GM21526 (cell line): ENCODE measurements around the gene ZBTB7B.

Source experiments
- ATAC-seq: cut with Tn5 transposase; IDR thresholded peaks from one replicate; pipeline ENCODE4 v1.9.1; 2021; ENCODE audit warnings: moderate library complexity; ENCODE audit not compliant: unreplicated experiment, low FRiP score

The ZBTB7B gene

DNA sequence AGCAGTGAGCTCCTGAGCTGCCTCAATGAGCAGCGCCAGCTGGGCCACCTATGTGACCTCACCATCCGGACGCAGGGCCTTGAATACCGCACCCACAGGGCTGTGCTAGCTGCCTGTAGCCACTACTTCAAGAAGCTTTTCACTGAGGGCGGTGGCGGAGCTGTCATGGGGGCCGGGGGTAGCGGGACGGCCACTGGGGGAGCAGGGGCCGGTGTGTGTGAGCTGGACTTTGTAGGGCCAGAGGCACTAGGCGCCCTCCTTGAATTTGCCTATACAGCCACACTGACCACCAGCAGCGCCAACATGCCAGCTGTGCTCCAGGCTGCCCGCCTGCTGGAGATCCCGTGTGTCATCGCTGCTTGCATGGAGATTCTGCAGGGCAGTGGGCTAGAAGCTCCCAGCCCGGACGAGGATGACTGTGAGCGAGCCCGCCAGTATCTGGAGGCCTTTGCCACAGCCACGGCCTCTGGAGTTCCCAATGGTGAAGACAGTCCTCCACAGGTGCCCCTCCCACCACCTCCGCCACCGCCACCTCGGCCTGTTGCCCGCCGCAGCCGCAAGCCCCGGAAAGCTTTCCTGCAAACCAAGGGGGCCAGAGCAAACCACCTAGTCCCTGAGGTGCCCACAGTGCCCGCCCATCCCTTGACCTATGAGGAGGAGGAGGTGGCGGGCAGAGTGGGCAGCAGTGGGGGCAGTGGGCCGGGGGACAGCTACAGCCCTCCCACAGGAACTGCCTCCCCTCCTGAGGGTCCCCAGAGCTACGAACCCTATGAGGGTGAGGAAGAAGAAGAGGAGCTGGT, 12.3 kb downstream of the ZBTB7B start:
- ATAC-seq: no peak

DNA sequence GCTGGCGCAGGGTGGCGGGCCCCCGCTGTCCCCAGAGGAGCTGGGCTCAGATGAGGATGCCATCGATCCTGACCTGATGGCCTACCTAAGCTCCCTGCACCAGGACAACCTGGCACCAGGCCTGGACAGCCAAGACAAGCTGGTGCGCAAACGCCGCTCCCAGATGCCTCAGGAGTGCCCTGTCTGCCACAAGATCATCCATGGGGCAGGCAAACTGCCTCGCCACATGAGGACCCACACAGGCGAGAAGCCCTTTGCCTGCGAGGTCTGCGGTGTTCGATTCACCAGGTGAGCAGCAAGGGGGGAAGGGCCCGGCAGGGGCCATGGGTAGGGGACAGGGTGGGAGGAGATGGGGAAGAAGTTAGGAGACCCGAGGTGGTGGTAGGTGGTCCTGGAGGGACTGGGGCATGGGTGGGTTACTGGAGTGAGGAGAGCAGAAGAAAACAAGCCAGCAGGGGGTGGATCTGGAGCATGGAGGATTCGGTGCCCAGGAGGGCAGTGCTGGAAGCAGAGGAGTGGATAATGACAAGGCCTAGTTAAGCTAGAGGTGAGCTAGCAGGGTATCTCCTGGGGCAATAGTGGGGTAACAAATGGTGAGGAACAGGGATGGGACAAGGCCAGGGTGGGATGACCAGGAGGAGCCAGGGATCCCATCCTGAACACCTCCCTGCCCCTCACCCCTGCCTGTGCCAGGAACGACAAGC, 13.1 kb downstream of the ZBTB7B start:
- no peak for ATAC-seq

DNA sequence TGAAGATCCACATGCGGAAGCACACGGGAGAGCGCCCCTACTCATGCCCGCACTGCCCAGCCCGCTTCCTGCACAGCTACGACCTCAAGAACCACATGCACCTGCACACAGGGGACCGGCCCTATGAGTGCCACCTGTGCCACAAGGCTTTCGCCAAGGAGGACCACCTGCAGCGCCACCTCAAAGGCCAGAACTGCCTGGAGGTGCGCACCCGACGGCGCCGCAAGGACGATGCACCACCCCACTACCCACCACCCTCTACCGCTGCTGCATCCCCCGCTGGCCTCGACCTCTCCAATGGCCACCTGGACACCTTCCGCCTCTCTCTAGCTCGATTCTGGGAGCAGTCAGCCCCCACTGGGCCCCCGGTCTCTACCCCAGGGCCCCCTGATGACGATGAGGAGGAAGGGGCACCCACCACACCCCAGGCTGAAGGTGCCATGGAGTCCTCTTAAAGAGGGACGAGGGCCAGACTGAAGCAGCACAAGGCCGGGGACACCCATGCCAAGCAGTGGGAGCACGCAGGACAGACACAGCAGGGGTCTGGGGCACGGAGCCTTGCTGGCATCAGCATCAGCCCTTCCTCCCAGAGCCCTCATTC, 13.7 kb downstream of the ZBTB7B start:
- ATAC-seq: no peak

DNA sequence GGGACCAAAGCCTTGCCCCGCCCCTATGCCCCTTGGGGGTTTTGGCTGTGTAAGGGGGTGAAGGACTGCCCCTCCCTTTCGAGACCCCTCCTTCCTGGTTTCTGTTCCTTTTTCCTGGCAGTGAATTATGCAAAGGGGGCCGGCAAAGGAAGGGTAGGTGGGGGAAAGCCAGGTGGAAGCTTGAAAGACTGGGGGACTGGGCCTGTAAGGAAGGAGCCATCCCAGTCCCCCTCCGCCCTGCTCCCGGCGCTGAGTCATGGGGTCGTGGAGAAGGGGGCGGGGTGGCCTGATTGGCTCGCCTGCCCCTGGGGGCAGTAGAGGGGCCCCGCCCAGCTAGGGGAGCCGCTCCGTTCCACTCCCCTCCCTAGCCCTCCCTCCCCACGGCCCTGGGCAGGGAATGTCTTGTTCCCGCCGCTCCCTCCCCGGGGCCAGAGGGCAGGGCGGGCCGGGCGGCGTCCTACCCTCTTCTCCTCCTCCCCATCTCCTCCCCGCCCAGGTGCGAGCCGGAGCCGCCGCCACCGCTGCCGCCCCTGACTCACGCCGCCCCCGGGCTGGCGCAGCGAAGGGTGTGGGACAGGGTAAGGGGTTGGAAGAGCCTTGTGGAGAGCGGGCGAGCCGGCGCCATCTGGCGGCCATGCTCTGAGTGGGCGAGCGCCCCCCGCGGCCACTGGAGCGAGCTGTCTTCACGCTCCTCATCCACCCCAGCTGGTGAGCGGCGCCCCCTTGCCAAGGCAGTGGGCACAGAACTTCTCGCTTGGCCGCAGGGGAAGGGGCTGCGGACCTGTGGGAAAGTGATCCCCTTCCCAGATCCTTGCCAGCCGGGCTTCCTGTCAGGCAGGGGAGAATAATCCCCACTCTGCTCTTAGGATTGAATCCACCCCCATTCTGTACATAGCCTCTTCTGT, 14.7 kb downstream of the ZBTB7B start:
- no peak for ATAC-seq

DNA sequence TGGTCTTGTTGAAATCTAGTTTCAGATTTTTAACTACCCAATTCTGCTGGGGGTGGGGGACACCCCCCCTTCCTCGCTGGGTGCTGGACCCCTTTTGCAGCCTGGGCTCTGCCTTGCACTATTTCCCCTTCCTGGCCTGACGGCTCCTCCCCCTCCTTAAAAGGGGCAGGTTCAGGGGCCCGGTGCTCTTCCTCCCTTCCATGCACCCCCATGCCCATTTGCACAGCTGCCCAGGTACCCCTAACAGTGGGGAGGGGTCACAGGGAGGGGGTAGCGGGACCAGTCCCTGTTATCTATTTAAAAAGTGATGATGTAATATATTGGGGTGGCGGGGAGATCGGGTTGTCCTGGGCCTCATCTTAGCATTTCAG, 15.3 kb downstream of the ZBTB7B start:
- ATAC-seq: no peak

DNA sequence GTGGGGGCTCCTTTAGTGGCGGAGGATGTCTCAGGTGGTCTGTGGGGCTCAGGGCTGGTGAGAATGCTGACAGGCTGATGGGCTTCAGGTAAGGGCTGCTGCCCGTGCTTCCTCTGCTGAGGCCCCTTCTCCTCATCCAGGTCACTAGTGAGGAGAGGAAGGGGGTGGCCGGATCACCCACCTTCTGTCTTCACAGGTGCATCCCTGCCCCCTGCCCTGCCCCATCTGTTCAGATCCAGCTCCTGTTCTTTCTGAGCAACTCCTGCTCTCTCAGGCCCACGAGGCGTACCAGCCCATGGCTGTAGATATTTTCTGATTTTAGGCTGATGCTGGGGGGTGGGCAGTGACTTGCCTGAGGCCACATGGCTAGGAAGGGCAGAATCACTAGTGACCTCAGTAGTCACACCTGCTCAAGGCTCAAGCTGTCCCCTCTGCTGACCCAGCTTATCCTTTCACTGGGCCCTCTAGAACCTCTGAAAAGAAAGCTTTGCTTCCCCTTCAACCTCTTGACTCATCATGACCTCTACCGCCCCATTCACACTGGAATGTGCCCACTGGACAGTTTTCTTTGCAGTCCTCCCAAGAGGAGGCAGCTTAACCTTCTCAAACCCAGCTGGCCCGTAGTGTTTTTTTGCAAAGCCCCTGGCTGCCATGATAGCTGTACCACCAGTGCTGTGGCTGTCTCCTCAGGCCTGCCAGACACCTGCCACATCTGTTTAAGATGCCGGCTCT, 16.2 kb downstream of the ZBTB7B start:
- no peak for ATAC-seq

DNA sequence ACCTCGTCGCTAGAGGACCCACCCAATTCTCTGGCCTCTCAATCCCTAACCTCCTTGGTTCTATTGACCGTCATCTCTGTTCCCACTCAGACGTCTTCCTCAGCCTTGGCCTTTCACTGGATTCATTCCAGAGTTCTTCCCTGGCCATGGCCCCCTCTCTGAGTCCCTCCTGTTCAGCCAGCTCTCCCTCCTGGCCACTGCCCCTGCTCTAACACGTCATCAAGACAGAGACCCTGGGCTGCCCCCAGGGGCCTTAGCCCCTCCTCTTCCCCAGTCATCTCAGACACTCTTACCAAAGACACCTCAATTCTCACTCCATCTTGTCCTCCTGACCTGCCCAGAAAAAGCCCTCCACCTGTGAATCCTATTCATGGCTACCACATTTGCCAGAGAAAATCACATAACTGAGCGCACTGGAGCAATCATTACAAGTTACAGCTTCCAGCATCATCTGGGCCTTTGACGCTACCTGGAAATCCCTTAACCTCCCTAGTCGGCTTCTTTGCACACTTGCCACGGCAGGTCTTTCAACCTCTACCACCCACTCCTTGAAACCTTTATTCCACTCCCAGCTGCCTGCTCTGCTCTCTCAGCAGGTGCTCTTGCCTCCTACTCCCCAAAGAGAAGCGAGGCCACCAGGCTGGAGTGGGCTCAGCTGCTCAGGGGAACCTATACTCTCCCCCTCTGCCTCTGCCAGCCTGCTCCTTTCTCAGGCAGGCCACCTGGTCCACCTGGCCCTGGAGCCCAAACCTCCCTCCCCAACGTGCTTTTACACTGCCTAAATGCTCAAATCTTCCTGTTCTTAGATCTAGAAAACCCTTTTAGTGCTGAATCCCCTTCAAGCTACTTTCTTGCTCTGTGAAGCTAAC, 17.0 kb downstream of the ZBTB7B start:
- no peak for ATAC-seq

DNA sequence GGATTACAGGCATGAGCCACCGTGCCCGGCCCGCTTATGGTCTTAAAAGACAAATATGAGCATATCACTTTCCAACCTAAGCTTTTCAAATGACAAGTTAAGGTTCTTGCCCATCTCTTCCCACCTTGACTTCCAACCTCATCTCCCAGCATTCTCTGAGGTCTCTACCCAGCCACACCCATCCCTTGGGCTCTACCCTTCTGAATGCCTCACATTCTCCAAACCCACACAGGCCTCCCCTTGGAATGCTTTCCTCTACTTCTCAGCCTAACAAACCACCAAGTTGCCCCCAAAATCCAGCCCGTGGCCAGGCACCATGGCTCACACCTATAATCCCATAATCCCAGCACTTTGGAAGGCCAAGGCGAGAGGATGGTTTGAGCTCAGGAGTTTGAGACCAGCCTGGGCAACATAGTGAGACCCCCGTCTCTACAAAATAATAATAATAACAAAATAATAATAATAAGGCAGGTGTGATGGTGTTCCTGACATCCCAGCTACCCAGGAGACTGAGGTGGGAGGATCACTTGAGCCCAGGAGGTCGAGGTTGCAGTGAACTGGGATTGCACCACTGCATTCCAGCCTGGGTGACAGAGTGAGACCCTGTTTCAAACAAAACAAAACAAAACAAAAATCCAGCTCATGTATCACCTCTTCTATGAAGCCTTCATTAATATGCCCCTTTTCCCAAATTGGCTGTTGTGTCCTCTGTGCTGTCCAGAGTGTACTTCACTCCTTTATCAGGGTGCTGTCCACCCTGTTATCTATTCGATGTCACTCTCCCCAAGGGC, 19.7 kb downstream of the ZBTB7B start:
- no peak for ATAC-seq

DNA sequence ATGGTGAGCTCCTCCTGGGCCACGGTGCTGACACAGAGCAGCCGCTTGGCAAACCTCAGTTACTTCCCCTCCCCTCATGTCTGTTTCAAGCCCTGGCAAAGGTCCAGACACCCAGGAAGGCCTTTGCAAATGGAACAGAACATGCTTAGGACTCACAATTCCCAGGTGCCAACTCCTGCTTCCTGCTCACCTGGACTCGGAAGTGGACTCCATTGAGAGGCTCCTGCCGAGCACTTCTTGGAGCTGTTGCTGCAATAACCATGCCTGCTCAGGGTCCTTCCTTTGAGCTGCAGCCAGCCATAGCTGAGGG, 20.3 kb downstream of the ZBTB7B start:
- ATAC-seq: no peak

DNA sequence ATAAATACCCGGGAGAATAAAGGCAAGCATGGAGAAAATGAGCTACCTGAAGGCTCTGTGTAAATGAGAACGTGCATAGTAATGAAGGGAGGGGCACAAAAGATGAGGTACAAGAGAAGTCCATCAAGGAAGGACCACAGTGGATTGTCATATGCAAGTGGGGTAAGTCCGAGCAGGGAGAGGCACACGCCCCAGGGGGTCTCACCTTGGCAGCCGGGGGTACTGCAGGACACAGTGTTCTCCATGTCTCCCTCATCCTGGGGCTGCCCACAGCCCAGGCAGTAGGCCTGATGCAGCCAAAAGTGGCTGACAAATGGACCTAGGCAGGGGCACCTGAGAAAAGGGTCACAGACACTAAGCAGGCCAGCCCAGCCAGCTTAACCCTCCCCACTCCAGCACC, 21.0 kb downstream of the ZBTB7B start:
- ATAC-seq: no peak

DNA sequence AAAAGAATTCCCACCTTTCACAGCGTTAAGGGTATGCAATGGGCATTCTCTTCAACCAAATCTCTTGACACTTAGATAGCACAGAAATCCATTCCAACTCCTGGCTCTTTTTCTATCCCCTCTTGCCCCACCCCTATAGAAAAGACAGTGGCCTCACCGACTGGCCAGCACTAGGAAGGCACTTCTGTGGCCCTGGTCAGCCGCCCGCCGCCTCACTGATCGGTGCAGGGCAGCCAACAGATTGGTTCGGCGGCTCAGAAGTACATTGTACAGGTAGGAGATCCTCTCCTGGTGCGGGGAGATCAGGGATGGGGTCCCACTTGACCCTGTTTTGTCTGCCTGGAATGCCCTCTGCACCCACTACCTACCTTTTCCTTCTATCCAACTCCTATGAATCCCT, 21.7 kb downstream of the ZBTB7B start:
- no peak for ATAC-seq

DNA sequence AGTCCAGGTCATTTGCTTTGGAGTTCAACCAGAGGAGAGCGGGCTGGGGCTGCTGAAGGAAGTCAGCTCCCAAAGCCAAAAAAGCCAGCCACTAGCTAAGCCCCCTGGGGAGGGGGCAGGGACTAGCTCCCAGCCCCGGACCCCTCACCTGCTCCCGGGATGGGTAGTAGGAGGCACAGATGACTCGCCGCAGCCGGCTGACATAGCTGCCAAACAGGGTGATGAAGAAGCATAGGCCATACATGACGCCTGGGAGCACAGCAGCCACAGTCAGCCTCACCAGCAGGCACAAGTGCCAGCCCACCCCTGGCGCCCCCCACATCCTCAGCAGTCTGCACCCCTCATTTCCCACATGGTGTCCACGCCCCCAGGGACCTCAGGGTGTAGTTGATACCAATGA, 23.6 kb downstream of the ZBTB7B start:
- ATAC-seq: no peak

DNA sequence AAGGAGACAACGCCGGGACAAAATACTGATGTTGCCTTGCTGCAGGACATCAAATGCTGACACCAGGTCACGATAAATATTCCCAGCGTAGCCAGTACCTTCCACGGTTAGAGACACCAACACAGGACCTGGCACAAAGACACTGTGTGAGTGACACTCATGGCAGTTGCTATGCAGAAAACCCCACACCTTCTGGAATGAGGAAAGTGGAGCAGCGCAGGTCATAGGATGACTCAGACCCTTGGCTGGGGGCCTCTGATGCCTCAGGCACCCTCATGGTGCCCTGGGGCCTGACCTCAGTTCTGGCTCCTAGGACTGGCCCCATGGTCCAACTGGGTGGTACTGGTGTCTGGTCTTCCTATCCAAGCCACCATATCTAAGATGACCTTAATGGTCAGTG, 24.0 kb downstream of the ZBTB7B start:
- ATAC-seq: no peak

DNA sequence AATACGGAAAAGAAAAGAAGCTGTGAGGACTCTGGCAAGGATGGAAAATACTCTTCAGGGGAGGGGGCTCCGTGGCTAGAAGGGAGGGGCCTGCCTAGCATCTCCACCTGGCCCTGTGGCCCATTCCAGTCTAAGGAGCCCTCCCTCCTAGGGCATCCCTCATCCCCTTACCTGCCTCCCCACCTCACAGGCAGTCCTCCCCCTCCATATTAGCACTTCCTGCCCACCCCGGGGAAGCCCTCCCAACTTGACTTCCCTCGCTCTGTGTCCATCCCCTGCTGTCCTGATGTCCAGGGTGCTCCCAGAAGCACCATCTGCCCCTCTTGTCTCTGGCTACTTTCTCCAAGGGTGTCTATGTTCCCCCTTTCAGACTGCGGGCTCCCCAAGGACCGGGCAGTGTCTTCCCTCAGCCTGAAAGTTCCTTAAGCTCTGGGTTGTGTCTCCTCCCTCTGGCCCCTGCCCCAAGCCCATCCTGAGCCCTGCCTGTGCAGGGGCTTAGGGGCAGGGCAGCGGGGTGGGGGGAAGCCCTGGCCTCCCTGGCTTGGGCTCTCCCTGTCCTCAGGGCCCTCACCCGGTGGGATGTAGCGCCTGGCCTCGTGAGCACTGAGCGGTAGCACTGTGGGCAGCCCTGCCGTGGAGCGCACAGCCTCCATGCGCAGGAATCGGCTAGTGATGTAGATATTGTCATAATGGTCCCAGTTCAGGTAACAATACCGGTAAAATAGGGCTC, 27.1 kb downstream of the ZBTB7B start:
- ATAC-seq: no peak

DNA sequence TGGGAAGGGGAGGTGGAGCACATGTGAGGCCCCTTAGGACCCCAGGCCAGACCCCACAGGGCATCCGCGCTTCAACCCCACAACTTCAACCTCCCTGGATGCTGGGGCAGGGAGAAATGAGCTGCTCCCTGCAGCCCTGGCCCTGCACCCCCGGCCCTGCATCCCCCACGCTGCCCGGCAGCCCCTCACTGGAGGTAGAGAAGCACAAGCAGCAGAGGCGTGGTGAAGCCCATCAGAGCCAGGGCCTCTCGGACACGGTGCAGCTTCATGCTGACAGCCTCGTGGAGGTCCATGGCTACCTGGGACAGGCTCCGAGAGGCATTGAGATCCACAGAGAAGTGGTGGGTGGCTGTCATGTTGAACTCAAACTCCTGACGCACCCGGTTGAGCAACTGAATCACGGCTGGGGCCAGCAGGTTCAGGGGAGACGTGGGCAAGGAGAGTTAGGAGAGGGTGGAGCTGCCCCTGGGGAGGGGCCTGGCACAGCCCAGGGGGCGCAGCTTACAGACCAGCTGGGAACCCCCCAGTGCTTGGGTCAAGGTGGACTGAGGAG, 27.7 kb downstream of the ZBTB7B start:
- no peak for ATAC-seq

DNA sequence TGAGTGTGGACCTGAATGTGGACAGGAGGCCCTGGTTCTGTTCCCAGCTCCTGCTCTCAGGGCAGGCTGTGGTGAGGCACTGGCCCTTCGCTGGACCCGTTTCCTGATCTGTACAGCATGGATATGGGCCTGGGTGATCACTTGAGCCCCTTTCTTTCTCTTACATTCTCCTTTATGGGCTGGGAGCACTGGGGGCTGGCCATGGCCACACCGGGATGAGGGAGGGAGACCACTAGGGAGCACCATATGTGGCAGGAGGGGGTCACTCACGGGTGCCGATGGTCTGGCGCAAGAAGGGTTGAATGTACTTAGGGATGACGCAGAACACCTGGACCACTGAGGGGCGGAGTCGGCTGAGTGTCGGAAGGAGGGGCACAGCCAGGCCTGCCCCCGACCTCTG, 28.3 kb downstream of the ZBTB7B start:
- no peak for ATAC-seq

DNA sequence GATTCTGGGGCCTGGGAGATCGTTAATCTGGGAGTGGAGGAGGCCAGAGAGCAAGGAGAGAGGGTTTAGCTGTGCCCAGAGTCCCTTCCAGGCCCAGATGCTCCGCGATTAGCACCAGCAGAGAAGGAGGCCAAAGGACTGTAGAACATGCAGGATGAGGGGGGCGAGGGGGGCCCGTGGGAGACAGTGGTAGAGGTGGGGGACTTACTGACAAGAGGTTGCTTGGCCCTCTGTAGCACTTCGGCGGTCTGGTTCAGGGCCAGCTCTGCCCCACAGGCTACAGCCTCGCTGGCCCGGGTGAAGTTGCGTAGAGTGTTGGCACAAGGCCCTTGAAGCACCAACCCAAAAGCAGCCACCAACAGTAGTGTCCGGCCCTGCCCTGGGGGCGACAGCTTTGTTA, 30.3 kb downstream of the ZBTB7B start:
- ATAC-seq: no peak

DNA sequence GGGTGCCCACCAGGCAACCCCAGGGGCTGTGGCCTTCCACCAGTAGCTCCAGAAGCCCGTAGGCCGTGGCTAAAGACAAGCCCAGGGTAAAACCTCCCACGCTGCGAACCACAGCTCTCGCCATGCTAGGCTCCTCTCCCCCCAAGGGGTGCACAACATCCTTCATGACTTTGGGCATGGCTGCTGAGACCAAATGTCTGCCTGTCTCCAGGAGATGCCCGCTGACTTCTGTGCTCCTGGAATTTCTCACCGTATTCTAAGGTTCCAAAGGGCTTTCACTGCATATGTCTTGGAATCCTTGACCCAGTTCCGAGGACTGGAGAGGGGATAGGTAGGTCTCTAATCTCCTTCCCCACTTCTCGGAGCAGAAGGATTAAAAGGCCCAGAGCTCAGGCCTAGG, 30.9 kb downstream of the ZBTB7B start, which contains the start of the genes DCST1 and DCST2:
DCST1 (plus strand) TSS at position 301 of the 400 bp plus-strand sequence. CDS start 213 bp downstream, outside the sequence.
DCST2 (minus strand) TSS at position 258 of the 400 bp plus-strand sequence; CDS start at position 178, 80 bp downstream.
- ATAC-seq: no peak
